Raji (cell line): ENCODE measurements around the gene KLK6.

Experiments
- POLR2A ChIP-seq: IDR thresholded peaks from 2 replicates; pipeline ENCODE4 v1.6.1; 2011; ENCODE audit warnings: low read depth, low read length, control low read depth; ENCODE audit not compliant: insufficient read depth

Gene KLK6

GRCh38 chr19:50969413-50969760, at the start of gene KLK6:
KLK6 (minus strand) TSS chr19:50969591; CDS start chr19:50968104, 1,487 bp downstream.
- TF ChIP-seq POLR2A, result no peak

DNA sequence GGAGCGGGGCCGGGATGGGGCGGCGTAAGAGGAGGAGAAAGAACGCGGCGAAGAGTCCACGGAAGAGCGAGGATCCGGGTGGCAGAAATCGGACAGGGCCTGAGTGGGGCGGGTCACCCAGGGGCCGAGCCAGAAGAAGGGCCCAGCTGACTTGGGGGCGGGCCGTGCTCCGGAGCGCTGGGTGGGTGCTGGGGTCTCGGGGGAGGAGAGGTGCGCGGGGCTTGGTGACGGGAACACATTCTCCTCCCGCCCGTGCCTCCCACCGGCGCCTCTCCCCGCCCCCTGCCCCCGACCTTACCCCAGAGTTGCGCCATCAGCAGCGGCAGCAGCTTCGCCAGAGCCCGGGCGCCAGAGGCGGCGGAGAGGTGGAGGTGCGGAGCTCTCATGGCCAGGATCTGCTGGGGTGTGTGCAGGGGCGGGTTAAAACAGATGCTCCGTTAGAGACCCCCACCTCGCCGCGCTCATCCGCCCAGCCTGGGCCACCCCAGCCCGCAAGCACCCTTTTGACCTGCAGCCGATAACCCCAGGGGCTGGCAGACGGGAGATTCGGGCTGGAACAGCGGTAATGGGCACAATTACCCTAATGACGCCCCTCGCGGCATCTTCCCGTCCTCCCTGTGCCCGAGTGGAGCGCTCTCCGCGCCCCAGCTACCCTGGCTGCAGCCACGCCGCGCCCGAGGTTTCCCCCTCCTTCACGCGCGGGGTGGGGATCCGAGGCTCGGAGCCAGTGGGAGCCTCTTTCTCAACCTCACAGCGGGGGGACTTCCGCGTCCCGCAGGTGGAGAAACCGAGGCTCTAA, 49.6 kb upstream of the KLK6 start:
- no peak for TF ChIP-seq POLR2A

GRCh38 chr19:51016798-51017683, 47.6 kb upstream of the KLK6 start:
- no peak for TF ChIP-seq POLR2A

GRCh38 chr19:51015691-51016267, 46.4 kb upstream of the KLK6 start:
- TF ChIP-seq POLR2A, result no peak

DNA sequence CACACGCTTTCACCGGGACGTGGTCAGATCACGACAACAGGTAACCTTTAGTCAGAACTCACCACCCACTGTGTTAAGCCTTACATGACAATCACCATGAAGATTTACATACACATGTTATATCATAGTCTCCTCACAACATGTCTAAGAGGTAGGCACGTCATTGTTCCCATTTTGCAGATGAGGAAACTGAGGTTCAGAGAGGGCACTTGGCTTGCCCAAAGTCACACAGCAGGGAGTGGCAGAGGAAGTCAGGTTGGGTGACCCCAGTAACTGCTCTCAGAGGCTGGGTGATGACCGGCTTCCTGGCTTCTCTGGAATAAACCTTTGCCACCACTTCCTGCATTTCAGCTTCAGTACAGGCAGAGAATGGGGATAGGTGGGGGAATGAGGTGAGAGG, 44.9 kb upstream of the KLK6 start:
- no peak for TF ChIP-seq POLR2A

GRCh38 chr19:51012661-51013190, 43.3 kb upstream of the KLK6 start:
- TF ChIP-seq POLR2A, result no peak

DNA sequence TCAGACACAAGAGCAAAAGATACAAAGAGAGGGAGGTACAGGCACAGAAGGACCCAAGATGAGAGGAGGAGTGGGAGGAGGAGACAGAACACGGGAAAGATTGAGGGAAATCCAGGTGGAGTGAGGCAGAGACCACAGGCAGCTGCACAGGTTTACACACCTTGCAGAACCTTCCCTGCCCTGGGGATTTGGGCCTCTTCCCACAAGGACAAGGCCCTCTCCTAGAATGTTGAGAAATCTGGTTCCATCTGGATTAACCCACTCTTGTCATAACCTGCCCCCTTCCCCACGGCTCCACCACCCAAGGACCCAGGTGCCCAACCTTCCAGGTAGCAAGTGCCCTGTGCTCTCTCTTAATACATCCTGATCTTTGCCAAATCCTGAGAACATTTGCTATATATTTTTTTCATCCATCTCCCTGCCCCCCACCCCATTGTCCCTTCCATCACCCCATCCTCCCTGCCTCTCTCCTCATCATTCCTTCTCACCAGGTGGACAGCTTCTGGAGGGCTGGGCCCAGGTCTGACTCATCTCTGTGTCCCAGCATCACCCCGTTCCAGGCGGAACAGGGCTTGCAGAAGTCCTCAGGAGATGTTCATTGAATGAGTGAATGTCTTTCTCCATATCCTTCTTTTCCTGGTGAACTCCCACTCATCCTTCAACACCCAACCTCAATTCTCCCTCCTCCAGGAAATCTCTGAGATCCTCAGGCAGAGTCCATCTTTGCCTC, 40.8 kb upstream of the KLK6 start:
- no peak for TF ChIP-seq POLR2A

DNA sequence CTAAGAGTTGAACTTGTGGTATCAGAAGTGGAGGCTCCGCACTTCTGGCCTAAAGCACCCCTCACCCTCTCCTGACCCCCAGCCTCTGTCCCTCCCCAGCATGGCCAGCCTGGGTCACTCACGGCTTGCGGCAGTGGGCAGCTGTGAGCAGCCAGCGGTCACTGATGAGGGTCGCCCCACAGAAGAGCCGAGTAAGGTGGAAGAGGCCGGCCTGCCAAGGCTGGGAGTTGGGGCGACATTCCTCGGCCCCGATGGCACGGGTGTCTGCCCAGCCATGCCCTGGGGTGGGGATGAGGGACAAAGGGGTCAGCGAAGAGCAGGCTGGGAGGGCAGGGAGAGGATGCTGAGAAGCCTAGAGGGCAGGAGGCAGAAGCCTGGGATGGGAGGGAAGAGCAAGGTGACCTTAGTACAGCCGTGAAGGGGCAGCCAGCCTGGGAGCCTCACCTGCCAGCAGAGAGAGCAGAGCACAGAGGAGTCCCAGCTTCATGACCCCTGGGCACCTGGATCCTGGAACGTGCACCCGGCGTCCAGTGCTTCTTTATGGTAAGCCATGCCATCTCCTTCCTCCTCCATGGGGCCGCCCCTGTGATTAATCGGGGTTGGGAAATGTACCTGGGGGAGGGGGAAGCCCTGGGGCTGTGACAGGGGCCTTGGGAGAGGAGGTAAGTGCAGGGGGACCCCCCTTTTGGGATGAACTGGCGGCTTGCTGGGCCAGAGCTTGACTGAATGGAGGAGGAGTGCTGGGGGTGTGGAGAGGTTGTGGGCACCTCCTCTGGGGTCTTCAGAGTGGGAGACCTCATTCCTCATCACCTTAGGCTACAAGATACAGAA, 39.9 kb upstream of the KLK6 start:
- no peak for TF ChIP-seq POLR2A

GRCh38 chr19:51007488-51007887, 38.1 kb upstream of the KLK6 start:
- no peak for TF ChIP-seq POLR2A

GRCh38 chr19:51006406-51006805, 37.0 kb upstream of the KLK6 start:
- no peak for TF ChIP-seq POLR2A

GRCh38 chr19:51005248-51005647, 35.9 kb upstream of the KLK6 start:
- TF ChIP-seq POLR2A, result no peak

DNA sequence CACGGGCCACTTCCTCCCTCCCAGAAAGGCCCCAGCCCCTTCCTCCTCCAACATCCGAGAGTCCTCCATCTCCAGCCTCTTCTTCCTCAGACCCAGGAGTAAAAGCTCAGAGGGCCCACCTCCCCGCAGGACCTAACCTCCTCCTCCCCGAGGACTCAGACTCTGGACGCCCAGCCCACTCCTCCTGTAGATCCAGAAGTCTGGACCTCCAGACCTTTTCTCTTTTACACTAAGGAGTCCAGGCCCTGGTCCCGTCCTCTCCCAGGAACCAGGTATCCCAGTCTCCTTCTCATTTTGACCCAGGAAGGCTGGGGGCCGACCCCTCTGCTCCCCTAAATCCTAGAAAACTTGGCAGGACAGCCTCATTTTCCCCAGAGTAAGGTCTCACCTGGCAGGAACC, 33.9 kb upstream of the KLK6 start:
- no peak for TF ChIP-seq POLR2A

DNA sequence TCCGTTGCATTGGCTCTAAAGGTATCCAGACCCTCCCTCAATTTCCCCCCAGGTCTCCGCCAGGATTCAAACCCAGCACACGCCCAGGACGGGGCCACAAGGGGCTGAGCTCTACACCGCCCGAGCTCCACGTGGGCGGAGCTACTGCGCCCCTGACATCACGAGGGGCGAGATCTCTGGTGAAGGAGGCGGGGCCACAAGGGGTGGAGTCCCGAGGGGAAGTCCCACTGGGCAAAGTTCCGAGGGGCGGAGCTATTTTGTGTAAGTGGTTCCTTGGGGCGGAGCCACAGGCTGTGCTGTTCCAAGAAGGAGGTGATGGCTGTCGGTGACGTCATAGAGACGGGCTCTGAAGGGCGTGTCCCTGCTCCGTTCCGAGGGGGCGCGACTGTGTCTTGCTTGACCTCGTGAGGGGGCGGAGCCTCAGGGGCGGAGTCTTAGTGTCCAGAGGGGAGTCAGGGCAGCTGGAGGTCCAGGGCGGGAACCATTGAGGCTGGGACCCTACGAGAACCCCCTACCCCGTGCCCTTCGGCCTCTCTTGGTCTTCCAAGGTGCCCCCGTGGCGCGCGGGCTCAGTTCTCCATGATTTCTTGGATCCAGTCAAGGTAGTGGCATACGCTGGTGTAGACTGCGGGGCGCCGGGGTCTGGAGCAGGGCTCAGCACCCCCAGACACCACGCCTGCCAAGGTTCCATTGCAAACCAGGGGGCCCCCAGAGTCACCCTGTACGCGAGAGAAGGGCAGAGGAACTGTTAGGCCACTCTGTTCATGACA, 33.3 kb upstream of the KLK6 start:
- no peak for TF ChIP-seq POLR2A

DNA sequence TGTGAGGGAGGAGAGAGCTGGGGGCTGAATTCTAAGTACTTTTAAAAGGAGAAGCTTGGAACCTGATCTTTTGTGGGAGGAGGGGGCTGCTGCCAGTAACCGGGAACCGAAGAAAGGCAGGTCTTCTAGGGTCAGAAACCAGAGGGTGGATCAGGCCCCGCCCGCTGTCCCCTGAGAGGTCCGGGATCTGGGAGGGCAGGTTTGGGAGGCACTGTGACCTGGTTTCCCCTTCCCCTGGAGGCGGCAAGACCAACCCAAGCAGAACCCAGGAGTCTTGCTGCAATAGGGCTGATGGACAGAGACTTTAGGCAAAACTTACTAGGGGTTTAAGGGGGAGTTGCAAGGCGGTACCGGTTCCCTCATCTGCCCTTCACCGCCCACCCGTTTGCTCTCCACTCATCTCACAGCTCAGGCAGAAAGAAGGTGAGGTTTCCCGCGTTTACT, 32.7 kb upstream of the KLK6 start:
- TF ChIP-seq POLR2A, result no peak

DNA sequence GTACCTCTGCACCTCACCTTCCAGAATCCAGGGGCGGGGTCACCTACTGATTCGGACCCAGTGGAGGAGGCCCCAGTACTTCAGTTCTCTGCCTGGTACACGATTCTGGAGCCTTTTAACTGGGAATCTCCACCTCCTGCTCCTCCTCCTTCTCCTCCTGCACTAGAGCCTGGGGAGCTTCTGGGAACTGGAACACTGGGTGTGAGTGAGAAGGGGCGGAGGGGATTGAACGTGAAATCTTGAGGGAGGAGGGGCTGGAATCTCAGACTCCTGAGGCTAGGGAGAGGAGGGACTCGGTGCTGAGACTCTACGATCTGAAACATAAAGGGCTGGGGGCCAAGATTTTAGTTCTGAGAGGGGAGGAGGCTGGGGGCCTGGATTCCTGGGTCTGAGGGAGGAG, 32.1 kb upstream of the KLK6 start, which contains the start of gene KLK8:
Gene KLK8, minus strand, starts transcription at position 90 of the 400 bp plus-strand sequence. CDS start 437 bp downstream, outside the sequence.
- no peak for TF ChIP-seq POLR2A
